Inflammatory macrophage treated with lipopolysaccharide for 1 hour (primary cell): ENCODE measurements around the gene B4GALNT3.
A peak's percentile ranks its signal among the peaks of the same experiment; 100 is the strongest.

Source experiments
- DNase-seq, 2 donors: peaks; one replicate each; pipeline ENCODE4 v3.0.0-alpha.2; 2020 to 2022

The B4GALNT3 gene

DNA sequence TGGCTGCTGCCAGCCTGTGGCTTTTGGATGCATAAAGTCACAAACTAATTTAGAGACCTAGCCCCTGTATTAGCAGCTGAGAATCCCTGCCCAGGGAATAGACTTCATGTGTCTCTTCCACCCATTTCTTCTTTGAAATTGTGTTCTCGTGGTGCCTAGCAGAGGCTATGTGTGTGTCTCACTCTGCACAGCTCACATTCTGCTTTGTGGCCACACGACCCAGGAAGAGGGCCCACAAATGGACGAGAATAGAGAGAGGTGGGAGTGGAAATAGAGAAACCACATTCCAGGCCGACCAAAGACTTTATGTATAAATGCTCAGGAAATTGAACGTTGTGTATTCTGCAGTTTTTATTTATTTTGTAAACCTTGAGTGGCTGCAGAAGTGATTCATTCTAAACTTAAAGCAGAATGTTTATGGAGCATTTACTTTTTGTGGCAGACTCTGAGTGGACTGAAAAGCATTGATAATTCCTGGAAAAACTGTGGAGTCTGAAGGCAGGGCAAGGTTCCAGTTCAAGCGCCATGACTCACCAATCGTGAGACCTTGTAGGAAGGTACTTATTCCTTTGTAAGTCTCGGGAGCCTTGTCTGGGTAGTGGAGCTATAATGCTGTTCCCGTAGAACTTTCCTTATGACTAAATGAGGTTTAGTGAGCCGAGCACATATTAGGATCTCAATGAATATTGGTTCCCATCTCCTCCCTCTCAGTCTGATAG, 9.1 kb downstream of the B4GALNT3 start:
- no peak for DNase-seq

DNA sequence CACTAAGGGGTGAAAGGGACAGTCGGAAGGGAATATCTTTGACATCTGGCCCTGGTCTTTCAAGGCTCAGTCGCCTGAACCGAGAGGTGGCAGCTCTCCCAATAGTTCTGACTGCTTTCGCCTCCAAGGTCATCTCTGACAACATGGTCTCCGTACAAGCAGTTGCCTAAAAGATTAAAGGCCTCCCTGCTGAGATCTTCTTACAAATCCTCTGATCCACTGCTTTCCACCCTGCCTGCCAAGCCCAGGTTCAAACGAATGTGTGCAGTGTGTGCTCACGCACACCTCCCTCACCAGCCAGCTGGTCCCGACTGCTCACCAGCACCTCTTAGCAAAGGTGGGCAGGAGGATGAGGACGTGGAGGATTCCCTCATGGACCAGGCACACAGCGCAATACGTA, 10.4 kb downstream of the B4GALNT3 start:
- no peak for DNase-seq

DNA sequence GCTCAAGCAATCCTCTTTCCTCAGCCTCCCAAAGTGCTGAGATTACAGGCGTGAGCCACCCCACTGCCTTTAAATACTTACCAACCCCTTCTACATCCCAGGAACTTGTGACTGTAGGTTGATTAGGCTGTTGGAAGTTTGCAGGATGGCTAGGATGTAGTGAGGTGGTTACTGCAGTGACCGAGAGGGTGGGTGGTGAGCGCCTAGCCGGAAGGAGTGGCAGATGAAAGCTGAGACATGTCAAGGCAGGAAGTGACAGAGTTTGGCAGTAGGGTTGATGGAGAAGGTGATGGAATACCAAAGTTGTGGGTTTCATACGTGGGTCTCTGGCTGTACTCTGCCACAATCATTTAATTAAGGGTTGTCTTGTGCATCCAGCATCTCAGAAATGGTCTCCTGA, 13.5 kb downstream of the B4GALNT3 start:
- no peak for DNase-seq

DNA sequence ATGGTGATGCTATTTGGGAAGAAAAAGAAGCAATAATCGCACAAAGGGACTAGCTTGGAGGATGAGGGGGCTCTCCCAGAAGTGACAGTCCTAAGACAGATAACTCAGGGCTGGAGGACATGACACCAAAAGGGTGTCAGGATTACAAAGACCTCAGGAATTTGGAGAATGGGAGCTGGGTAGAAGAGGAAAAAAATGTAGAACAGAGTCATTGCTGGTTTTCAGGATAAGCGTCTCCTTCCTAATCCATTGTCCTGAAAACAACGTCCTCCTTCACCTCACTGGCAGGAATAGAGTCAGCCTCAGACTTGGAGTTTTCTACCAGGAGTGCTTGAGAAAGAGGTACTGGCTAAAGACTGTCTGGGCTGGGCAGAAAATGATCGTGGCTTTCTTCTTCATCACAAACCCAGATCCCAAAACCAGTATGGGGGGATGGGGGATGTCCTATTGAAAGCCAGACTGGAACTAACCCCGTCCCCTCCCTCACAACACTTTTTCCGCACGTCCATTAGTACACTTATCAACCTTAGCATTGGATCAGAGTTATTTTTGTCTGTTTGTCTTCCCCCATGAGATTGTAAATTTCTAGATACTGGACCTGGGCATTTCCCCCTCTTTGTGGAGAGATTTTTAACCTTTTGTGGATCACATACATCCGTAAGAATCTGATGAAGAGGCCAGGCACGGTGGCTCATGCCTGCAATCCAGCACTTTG, 14.3 kb downstream of the B4GALNT3 start:
- DNase-seq, result no peak

DNA sequence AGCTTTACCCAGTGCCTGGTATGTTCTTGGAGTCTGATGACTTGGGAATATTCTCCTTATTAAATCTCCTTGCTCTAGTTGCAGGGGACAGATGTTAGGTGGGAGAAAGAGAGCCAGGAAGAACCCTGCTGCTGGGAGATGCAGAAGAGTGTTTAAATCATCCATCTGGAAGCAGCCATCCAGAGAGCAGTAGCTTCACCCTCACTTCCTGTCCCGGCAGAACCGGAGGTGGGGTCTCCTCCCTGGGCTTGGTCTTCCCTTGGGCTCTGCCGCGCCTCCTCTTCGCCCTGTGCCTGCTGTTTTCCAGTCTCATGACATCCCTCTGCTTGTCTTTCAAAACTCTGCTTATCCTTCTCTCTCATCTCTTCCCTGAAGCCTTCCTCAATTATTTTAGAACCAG, 15.5 kb downstream of the B4GALNT3 start:
- no peak for DNase-seq

DNA sequence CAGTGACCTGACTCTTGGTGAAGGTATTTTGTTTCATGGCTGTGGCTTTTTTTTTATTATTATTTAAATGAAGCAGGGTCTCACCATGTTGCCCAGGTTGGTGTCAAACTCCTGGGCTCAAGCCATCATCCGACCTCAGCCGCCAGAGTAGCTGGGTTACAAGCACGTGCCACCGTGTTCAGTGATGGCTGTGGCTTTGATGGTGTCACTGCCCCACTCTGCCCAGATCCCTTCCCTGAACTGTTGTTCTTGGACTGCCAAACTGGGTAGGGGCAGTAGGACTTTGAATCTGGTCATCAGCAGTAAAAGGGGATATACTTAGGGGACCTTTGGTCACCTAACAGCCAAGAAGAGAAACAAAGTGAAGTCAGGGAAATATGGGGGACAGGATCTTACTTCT, 19.4 kb downstream of the B4GALNT3 start:
- DNase-seq, result no peak

DNA sequence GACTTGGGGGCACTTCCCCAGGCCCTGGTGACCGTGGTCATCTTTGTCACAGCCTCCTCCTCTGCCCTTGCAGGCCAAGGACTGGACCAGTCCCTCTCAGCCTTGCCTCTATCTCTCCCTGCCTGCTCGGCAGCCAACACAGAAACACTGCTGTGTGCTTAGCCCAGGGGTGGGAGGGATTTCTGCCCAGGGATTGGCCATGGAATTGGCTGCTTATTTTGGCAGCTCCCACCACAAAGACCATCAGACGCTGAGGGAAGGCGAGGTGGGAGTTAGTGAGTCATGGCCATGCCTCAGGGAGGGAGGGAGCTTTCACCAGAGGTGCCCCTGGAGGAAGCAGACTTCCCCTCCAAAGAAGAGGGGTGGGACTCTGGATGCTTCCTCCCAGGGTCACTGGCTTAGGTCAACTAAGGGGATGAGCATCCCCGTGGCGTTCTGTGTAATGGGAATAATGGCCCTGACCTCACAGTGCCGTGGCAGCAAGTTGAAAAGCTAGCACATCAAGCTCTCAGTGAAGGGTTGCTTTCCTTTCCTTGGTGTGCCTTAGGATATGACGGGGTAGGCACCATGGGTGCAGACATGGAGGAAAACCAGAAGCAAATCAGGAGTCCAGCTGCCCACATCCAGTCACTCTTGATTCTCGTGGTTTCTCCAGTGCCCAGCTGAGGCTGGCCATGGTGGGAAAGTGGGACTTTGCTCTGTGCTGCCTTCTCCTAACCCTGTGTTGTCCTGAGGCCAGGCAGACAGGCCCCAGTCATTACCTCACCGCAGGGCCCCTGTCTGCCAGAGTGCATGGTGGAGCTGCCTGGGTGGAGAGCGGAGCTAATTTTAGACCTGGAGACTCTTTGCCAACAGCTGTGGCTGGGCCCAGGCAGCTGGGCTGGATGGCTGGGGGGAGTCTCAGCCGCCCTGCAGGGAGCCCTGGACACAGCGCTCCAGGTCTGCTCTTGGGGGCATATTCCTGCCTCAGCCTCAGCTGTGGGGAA, 21.4 kb downstream of the B4GALNT3 start:
- DNase-seq, result no peak

DNA sequence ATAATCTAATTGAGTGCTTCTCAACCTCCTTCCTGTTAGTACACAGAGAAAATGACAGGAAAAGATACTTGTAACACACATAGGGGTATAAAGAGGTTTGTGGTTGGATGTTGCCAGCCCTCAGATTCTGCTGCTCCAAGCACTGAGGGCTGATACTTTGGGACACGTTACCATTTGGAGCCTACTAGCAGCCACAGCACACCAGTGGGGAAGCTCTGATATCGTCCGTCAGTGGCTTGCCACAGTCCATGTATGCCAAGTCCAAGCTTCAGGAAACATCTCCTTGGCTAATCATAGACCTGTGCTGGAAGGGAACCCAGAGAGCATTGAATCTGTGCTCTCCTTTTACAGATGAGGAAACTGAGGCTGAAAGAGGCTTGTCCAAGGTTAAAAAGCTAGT, 22.3 kb downstream of the B4GALNT3 start:
- no peak for DNase-seq

DNA sequence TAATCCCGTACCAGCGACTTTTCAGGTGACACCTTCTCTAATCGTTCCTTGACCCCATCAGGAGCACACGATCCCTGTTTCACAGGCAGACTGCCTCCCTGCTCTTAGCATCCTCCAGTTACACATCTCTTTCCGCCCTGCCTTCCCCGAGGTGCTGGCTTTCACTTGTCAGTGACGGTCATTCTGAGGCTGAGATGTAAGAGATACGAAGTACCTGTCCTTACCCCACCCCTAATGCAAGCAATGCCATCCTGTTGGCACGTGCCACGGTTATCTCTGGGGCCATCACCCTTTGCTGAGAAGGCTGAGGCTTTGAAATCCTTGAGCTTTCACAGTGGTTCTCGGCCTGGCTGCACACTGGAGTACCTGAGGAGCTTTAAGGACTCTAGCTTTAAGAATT, 24.4 kb downstream of the B4GALNT3 start:
- no peak for DNase-seq

DNA sequence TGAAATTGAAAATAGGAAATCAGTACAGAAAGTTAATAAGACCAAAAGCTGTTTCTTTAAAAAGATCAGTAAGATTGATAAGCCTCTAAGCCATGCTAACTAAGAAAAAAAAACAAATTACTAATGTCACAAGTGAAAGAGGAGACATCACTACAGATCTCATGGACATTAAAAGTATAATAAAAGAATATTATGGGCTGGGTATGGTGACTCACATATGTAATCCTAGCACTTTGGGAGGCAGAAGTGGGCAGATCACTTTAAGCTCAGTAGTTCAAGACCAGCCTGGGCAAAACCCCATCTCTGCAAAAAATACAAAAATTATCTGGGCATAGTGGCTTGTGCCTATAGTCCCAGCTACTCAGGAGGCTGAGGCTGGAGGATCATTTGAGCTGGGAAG, 30.5 kb downstream of the B4GALNT3 start:
- DNase-seq, result no peak

DNA sequence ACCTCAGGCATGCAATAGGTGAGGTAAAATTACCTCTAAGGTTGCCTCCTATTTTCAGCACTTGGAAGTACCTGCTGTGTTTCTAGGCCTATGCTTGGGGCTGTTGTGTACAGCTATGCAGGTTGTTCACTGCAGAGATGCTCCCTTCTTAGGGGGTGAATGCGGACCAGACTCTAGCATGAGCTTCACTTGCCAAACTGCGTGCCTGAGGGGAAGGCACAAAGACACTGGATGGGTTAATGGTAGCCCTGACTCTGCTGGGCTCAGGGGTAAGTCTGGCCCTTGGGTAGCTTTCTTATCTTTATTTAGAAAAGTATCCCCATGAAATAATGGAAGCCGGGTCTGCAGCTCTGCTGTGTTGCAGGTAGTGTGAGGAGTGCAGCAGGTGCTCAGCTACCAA, 35.7 kb downstream of the B4GALNT3 start:
- DNase-seq, result no peak

DNA sequence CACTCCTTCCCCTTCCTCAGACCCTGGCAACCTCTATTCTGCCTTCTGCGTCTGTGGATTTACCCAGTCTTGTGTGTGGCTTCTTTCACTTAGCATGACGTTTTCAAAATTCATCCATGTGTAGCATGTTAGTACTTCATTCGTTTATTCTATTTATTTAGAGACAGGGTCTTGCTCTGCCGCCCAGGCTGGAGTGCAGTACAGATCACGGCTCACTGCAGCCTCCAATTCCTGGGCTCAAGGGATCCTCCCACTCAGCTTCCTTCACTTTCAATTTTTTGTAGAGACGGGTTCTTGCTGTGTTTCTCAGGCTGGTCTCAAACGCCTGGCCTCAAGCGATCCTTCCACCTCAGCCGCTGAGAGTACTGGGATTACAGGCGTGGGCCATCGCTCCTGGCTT, 37.0 kb downstream of the B4GALNT3 start:
- no peak for DNase-seq

DNA sequence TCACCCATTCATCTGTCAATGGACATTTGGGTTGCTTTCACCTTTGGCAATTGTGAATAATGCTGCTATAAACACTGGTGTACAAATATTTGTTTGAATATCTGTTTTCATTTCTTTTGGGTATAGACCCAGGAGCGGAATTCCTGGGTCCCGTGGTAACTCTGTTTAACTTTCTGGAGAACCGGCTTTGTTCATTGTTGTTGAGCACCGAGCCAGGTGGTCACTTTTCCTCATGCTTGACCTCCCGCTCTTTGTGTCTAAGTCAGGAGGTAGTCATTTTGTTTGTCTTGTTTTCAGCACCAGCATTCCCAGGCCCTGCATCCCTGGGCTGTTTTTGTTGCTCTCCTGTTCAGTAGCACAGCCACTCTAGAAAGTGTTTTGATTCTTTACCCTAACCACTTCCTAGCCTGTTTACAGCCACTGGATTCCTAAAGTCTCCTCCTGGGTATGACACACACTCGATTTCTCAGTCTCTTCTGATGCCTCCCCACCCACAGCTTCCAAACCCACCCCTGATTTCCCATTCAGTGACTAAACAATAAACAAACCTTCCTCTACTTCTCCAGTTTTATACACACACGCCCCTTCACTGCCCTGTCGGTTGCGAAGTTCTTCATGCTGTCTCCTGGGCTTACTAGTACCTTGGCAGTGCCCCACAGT, 37.9 kb downstream of the B4GALNT3 start:
- peak in 1 of 2 donors; percentile 4 for DNase-seq

DNA sequence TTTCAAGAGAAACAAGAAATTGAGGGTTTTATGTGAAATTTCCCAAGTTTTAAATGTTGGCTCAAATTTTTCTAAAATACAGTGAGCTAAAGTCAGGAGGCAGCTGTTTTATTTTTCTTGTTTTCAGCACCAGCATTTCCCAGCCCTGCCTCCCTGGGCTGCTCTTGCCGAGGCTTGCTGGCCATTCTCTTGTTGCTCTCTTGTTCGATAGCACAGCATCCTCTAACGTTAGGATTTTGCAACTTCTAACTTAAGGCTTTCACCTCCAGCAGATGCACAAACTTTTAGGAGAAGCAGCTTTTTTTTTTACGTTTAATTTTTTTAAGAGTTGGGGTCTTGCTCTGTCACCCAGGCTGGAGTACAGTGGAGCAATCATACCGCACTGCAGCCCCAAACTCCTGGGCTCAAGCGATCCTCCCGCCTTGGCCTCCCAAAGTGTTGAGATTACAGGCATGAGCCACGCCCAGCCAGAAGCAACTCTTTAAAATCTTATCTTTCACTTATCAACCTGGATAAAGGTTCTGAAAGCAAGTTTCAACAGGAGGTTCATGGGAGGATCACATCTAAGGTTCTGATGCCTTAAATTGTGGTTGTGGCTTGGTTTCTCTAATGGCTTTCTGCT, 40.2 kb downstream of the B4GALNT3 start:
- no peak for DNase-seq

DNA sequence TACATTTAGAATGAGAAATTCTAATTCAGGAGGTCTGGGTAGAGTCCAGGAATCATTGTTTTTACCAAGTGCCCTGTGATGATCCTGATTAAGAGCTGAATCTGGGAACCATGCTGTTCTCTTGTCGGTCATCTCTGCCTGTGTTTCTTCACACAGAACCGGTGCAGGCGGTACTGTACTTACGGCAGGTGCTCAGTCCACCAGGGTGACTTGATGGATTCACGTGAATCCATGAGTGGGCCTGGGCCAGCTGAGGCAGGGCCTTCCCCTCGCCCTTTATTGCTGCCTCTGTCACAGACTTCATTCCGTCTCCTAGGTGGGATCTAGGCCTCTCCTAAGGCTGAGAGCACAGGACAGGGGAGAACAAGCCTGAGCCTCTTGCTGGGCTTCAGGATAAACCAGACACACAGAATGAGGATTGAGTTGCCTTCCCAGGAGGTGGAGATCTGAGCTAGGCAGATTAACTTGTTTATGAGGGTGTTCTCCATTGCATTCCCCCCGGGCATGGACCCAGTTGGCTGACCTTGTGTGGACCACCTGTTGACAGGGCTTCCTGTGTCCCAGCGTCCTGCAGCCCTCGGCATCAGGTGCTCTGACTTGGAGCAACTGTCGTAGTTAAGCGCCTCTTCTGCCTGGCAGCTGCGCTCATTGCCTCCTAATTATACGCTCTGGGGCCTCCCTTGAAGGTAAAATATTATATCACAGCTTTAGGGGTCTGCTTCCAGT, 42.1 kb downstream of the B4GALNT3 start:
- no peak for DNase-seq

DNA sequence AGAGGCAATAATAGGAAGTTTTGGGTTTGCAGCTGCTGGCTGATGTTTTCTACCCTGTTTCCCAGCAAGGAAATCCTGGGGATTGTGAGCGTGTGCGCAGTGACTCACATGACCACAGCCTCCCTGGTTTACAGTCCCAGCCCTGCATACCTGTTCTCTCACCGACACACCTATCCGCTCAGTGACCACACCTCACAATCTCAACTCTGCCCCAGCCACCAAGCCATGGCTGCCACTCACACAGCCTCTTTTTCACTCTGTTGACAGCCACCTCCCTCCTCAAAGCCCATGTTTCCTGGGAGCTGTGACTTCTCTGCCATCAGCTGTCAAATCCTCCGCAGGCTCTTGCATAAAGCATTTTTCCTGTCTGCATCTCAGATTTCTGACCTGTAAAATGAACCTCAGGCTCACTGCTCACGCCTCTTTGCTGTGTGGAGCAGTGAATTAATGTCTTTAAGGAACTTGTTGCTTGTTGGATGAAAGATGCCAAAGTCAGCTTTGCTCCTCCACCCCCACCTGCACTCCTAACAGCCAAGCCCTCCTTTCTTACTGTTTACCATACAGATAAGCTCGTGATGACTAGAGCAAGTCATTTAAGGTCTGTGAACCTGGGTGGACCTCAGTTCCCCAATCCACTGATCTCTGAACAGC, 43.5 kb downstream of the B4GALNT3 start:
- DNase-seq, result no peak

DNA sequence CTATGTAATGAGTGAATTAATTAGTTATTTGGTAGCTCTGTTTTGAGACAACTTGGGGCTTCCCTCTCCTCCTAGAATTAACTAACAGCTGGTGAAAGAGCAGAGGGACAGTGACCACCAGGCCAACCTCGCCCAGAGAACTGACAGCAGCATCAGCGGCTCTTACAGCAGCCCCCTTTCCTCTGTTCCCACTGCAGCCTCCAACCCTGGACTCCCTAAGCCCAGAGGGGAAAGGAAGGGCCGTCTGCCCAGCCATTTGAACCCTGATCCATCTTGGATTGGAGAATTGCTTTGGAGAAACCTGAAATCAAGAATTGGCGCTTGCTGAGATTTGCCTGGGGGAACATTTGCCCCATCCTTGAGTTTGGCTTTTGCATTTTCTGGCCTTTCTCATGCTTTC, 45.5 kb downstream of the B4GALNT3 start:
- no peak for DNase-seq

DNA sequence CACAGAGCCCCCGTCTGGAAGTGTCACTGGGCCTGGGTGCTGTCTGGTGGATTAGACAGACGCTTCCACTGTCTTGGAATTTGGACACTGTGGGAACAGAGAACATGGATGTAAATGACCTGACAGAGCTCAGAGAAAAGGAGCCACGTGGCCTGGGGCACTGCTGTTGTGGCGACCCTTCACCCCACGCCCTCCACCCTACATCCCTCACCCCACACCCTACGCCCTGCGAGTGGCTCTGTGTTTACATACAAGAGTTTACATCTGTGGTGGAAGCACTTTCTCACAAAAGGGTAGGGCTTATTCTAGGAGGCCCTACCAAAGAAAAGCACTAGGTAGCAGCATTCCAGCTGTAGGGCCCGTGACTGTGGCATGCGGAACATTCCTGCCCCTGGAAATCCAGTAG, 47.7 kb downstream of the B4GALNT3 start:
- no peak for DNase-seq

DNA sequence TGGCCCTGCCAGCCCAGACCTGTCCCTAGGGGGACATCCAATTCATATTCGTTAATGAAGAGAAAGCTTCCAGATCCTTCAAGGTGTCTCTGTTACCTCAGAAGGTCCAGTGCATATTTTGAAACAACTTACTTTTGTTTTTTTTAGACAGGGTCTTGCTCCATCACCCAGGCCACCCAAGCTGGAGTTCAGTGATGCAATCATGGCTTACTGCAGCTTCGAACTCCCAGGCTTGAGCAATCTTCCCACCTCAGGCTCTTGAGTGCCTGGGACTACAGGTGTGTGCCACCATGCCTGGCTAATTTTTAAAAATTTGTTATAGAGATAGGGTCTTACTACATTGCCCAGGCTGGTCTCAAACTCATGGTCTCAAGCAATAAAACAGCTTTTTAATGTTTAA, 48.4 kb downstream of the B4GALNT3 start:
- no peak for DNase-seq

DNA sequence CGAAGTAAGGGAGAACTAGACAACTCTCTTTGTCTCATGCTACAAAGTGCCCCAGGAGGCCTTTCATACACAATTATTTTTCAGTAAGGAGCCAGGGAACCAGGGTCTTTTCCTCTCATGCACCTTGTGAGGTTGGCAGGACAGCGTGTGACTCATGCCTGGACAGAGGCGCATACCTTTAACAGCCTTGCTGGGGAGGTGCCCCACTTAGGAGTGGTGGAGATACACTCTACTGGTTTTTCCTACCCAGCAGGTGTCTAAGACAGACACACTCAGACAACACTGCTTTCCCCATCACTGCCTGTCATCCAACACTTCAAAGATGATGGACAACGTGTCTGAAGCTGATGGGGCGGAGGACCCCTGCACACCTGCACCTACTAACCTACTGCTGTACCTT, 49.1 kb downstream of the B4GALNT3 start:
- no peak for DNase-seq

DNA sequence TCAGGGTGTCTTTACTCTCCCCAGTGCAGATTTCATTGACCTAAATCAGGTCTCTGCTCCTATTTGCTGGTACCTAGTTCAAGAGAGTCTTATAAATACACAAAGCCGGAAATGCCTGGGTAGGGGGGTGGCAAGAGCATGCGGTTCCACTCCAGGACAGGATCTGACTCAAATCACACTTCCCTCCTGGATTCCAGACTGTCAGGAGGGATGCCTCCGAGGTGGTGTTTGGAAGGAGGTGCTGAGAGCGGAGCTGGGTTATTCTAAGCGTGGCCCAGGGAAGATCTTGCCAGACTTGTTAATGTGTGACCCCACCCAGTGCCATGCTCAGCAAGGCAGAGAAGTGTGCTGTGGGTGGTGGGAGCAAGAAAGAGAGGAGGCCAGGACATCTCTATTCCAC, 49.8 kb downstream of the B4GALNT3 start:
- DNase-seq, result no peak
